Stimulated activated CD4-positive, alpha-beta T cell treated with anti-CD3 and anti-CD28 coated beads, Interleukin-12 subunit alpha, Interleukin-12 subunit beta, amount 100 ng/mL, for 4 hours (primary cell): ENCODE measurements around the gene ACP4.
"Not testable (repeated sequence)": the region's sequence is repeated elsewhere in the genome, so short reads cannot be mapped to it uniquely, and the experiment has no call there.

Experiments
- DNase-seq: peaks from one replicate; pipeline ENCODE4 v3.0.0-alpha.2; 2020

The ACP4 gene

GRCh38 chr19:50797781-50798658 is 7.8 kb downstream of the ACP4 start:
- no peak for DNase-seq

- no peak for DNase-seq
These were observed 8.7 kb downstream of the ACP4 start for GRCh38 chr19:50798659-50799546.

GRCh38 chr19:50799547-50799851 is 9.3 kb downstream of the ACP4 start:
- no peak for DNase-seq

- no peak for DNase-seq
These were observed 10.9 kb downstream of the ACP4 start for GRCh38 chr19:50801107-50801506.

- peak; percentile 48 for DNase-seq
These were observed 13.6 kb downstream of the ACP4 start for GRCh38 chr19:50803633-50804419.

- peak; percentile 98 for DNase-seq
These were observed 14.4 kb downstream of the ACP4 start for GRCh38 chr19:50804420-50805272.

- DNase-seq, result no peak
These were observed 18.6 kb downstream of the ACP4 start for GRCh38 chr19:50808856-50809255.

GRCh38 chr19:50811622-50812238 is 21.5 kb downstream of the ACP4 start:
- DNase-seq, result not testable (repeated sequence)

GRCh38 chr19:50812474-50812873 is 22.3 kb downstream of the ACP4 start:
- no peak for DNase-seq

GRCh38 chr19:50814883-50815282 is 24.7 kb downstream of the ACP4 start:
- no peak for DNase-seq

- DNase-seq, result no peak
These were observed 25.2 kb downstream of the ACP4 start for GRCh38 chr19:50815439-50815838.

GRCh38 chr19:50817941-50818858 is 28.0 kb downstream of the ACP4 start:
- no peak for DNase-seq

- DNase-seq, result no peak
These were observed 28.8 kb downstream of the ACP4 start for GRCh38 chr19:50818859-50819472.

GRCh38 chr19:50819636-50820035 is 29.4 kb downstream of the ACP4 start:
- no peak for DNase-seq

- no peak for DNase-seq
These were observed 29.9 kb downstream of the ACP4 start for GRCh38 chr19:50820086-50820485.

GRCh38 chr19:50820549-50821247 is 30.5 kb downstream of the ACP4 start:
- DNase-seq, result no peak

GRCh38 chr19:50821248-50821612 is 31.0 kb downstream of the ACP4 start:
- no peak for DNase-seq

- DNase-seq, result no peak
These were observed 31.4 kb downstream of the ACP4 start for GRCh38 chr19:50821622-50822021.

GRCh38 chr19:50822661-50823208 is 32.5 kb downstream of the ACP4 start:
- DNase-seq, result no peak
